Stimulated activated CD4-positive, alpha-beta T cell treated with anti-CD3 and anti-CD28 coated beads, Interleukin-15, amount 100 ng/mL, for 48 hours (primary cell): ENCODE measurements around the gene TRAK2.
A peak's percentile ranks its signal among the peaks of the same experiment; 100 is the strongest.
"Not testable (repeated sequence)": the region's sequence is repeated elsewhere in the genome, so short reads cannot be mapped to it uniquely, and the experiment has no call there.

ENCODE experiments used
- DNase-seq, 2 donors: peaks; one replicate each; pipeline ENCODE4 v3.0.0-alpha.2; 2020; ENCODE audit warnings: low read depth in 2 of 2

TRAK2 gene

GRCh38 chr2:201414099-201415023, 36.9 kb downstream of the TRAK2 start:
- DNase-seq = no peak

DNA sequence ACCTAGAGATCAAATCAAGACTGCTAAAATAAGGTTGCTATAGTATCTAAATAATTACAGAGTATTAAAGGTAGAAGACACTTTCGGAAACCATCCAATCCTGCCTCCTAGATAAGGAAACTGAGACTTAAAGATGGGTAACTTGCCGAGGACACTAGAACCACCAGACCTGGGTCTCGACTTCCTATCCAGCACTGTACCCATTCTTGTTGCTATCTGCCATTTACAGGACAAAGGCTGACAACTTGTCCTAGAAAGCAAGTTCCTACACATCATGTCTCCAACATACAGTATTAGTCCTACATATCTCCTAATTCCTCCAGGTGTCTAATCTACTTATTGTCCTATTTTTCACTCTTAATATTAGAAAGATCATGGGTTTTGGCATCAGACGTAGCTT, 37.7 kb downstream of the TRAK2 start:
- no peak for DNase-seq

GRCh38 chr2:201413143-201413542, 38.1 kb downstream of the TRAK2 start:
- DNase-seq = no peak

GRCh38 chr2:201411421-201411820, 39.8 kb downstream of the TRAK2 start:
- no peak for DNase-seq

GRCh38 chr2:201408931-201409330, 42.3 kb downstream of the TRAK2 start:
- no peak for DNase-seq

GRCh38 chr2:201407265-201407664, 44.0 kb downstream of the TRAK2 start:
- no peak for DNase-seq

DNA sequence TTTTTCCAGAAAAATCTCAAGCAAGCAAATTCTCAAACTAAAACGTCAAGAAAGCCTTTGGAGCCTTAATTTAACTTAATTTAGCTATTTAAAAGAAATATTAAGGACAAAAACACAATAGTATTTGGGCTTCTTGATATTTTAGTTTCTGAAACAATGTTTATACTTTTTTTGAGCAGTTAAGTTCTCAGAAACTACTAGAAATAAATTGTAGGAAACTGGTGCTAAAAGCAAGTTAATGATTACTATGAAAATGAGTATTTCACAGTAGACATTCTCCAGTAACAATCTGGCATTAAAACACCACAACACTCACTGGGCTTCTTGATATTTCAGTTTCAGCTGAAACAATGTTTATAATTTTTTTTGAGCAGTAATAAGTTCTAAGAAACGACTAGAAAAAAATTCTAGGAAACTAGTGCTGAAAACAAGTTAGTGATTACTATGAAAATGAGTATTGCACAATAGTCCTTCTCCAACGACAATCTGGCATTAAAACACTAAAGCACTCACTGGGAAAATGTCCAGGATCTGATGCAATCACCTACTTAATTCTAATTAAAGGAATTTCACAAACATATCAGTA, 45.1 kb downstream of the TRAK2 start:
- no peak for DNase-seq

- no peak for DNase-seq
These were observed 46.5 kb downstream of the TRAK2 start for GRCh38 chr2:201404699-201405280.

DNA sequence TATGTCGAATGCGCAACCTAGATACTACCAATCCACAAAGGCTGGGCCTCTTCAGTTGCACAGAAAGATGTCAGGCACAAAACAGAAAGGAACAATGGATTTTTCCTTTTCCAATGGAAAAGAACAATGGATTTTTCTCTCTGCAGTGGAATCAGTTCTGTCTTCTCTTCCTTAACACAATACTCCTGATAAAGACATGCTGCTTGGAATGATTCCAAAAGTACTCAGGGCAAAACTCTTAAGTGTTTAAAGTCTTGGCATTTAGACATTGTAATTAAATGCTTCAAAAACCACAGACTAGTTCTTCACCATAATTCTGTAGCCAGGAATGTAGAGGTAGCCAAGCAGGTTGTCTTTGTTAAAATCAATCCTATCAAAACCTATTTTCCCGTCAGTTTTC, 47.4 kb downstream of the TRAK2 start:
- DNase-seq = no peak

DNA sequence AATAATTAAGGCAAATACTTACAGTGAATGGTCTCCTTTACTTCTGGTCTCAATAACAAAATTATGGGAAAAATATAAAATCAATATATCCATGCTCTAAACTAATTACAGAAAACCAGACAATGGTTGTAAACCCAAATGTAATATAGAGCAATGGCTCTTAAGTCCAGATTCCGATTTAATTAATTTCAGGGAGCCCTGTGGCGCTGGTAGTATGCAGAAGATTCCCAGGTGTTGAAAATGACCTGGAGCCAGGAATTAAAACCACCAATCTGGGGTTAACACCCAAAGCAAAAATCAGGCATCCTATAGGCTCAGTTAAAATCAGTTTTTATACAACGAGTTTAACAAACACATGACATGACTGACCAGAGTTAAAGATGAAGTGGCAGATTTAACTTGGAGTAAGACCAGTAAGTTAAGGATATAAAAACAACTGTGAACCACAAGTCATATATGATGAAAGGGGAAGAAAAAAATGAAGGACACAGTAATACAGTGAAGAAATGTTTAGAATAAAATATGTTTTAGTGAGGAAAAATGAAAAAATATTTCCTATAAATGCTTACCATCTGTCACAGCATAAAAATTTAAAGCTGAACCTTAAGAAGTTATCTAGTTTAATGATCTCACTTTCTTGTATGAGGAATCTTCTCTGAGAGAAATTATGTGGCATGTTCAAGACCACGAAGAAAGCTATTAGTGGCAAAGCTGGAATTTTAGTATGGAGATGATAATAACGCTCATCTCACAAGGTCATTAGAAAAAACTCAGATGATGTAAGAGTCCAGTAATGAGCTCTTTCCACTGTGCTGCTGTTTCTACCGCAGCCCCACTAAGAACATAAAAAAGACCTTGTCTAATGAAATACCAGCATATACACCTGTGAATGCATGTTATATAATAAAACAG, 48.4 kb downstream of the TRAK2 start:
- no peak for DNase-seq

GRCh38 chr2:201401815-201402214, 49.4 kb downstream of the TRAK2 start:
- DNase-seq = no peak

DNA sequence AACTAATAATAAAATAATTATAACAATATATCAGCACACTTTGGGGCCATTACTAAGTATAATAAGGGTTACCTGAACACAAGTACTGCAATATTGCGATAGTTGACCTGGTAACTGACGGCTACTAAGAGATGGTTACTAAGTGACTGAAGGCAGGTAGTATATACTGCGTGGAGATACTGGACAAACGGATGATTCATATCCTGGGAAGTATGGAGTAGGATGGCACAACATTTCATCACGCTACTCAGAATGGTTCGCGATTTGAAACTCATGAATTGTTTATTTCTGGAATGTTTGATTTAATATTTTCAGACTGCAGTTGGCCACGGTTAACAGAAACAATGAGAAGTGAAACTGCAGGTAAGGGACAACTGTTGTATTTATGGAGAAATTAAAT, 54.7 kb downstream of the TRAK2 start:
- no peak for DNase-seq

GRCh38 chr2:201383136-201383535, 68.1 kb downstream of the TRAK2 start:
- no peak for DNase-seq

DNA sequence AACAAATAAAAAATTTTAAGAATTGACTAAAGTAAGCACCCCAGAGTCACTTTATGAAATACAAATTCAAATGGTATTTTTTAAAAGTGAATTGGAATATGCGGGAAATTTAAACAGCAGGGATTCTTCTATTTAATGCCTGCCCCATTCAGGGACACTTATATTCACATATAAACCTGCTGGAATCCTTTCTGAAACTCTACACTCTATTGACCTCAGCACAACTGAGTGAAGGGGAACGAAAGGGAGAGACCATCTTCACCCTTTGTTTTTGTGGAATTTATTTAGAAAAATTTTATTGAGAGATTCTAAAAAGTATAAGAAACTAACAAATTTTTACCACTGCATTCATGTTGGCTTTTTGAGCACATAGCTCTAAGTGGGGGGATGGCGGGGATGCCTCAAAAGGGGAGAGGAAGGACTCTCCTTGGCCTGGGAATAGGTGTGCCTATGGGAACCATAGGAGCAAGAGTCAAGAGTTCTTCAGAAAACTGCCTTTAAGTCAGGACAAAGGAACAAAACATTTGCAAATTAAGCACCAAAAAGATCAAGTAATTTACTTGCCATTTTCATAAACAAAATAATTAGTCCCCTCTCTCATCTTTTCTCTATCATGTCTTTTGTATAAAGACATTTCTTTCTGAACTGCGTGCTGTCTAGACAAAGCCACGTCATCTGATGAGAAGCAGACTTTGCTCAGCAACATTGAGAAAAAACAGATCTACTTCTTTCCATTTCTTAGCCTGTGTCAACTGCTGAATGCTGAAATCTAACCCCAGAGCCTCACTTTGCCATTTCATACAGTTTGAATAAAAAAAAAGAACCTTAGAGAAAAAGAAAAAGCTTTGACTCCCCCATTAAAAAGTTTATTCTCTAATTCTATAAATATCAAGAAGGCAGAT, 72.5 kb downstream of the TRAK2 start:
- DNase-seq = no peak

GRCh38 chr2:201377218-201377617, 74.0 kb downstream of the TRAK2 start:
- DNase-seq = no peak

GRCh38 chr2:201369775-201370174, 81.5 kb downstream of the TRAK2 start:
- no peak for DNase-seq

- DNase-seq = not testable (repeated sequence)
These were observed 81.9 kb downstream of the TRAK2 start for GRCh38 chr2:201369318-201369717.

GRCh38 chr2:201366146-201366545, 85.1 kb downstream of the TRAK2 start:
- DNase-seq = no peak

DNA sequence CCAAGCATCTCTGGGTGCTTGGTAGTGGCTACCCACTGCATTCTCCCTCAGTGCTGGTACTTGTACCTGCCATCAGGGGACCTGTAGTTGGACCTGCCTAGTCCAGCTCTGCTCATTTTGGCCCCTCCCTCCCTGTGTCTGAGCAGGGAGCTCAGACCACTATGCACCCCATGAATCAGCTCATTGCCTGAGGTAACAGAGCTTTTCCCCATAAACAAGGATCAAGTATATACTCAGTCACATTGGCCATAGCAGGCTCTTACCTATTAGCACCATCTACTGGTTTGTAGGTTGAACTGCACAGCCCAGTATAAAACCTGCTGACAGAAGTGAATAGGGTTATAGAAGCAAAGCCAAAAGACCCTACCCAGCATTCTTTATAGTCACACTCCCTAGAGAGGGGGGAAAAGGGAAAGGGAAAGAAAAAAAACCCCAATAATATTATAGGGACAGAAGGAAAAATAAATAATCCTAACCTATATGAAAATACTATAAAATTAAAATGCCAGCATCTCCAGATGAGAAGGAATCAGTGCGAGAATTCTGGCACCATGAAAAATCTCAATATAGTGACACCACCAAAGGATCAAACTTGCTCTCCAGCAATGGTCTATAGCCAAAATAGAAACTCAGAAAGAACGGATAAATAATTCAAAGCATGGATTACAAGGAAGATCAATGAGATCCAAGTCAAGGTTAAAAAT, 87.2 kb downstream of the TRAK2 start:
- DNase-seq = peak in 1 of 2 donors; percentile 16

- DNase-seq = no peak
These were observed 88.9 kb downstream of the TRAK2 start for GRCh38 chr2:201362396-201362795.
